Astrocyte of the spinal cord (primary cell): ENCODE data around the gene ATP1B3.

Experiments
- DNase-seq: peaks from one replicate; pipeline ENCODE4 v3.0.0; 2011; ENCODE audit warnings: low read depth, low spot score
- H3K4me3 ChIP-seq: 2 replicates; pipeline ENCODE4 v1.5.1; 2011; ENCODE audit warnings: low read depth, mild to moderate bottlenecking, low read length, moderate library complexity
- in situ Hi-C: cut with HindIII; loops from 2 replicates; pipeline ENCODE4 v1.10.0; 2017; ENCODE audit warnings: low sequenced_read_pairs
- TF ChIP-seq, protein P1 (sequence below): IDR thresholded peaks from 2 replicates; pipeline ENCODE4 v1.5.1; 2012; ENCODE audit warnings: low read depth, mild to moderate bottlenecking, low read length, inconsistent platforms

Gene ATP1B3

DNA sequence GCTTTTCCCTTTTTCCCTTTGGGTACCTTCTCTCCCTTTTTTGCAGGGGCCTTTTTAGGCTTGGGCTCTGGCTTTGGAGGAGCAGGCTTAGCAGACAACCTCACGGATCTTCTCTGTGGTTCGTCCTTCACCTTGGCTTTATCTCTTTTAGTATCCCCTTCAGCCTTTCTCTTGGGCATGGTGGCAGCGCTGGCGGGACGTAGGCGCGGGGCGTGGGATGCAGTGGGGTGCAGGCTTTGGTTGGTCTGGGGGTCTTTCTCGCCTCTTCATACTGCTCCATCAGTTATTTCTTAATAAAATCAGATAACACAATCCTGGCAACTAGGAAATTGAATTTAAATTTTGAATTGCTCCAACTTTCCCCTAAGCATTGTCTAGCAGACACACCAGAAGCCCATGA is 11.3 kb upstream of the ATP1B3 start:
- in situ Hi-C loops, result no loop called here
- TF ChIP-seq, protein P1, sequence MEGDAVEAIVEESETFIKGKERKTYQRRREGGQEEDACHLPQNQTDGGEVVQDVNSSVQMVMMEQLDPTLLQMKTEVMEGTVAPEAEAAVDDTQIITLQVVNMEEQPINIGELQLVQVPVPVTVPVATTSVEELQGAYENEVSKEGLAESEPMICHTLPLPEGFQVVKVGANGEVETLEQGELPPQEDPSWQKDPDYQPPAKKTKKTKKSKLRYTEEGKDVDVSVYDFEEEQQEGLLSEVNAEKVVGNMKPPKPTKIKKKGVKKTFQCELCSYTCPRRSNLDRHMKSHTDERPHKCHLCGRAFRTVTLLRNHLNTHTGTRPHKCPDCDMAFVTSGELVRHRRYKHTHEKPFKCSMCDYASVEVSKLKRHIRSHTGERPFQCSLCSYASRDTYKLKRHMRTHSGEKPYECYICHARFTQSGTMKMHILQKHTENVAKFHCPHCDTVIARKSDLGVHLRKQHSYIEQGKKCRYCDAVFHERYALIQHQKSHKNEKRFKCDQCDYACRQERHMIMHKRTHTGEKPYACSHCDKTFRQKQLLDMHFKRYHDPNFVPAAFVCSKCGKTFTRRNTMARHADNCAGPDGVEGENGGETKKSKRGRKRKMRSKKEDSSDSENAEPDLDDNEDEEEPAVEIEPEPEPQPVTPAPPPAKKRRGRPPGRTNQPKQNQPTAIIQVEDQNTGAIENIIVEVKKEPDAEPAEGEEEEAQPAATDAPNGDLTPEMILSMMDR, result no peak
- no peak overlapping the region for H3K4me3 ChIP-seq
- DNase-seq, result no peak

DNA sequence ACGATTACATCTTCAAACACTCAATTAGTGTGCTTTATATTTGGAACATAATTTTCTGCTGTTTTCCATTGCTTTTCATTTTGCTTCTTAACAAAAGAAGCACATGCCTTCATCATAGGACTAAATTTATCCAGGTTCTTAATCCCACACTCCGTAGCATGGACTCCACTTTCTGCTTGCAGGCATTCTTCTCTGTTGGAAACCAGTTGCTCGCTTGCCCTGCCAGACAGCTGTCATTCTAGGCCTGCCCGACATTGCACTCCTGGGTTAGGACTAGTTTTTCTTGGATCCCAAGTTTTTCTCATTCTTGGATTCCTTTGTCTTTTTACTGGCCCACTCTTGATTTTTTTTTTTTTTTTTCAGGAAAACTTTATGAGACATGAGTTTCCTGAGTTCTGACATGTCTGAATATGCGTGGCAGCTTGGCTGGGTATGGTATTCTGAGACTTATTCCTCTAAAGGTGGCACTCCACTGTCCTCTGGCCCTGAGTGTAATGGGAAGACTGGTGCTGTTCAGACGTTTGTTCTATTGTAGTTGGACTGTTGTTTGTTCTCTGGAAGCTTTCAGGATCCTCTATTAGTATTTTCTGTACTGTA is 6.3 kb upstream of the ATP1B3 start:
- no peak for DNase-seq
- no peak overlapping the region for H3K4me3 ChIP-seq
- in situ Hi-C loops, result no loop called here
- TF ChIP-seq, protein P1, result no peak

DNA sequence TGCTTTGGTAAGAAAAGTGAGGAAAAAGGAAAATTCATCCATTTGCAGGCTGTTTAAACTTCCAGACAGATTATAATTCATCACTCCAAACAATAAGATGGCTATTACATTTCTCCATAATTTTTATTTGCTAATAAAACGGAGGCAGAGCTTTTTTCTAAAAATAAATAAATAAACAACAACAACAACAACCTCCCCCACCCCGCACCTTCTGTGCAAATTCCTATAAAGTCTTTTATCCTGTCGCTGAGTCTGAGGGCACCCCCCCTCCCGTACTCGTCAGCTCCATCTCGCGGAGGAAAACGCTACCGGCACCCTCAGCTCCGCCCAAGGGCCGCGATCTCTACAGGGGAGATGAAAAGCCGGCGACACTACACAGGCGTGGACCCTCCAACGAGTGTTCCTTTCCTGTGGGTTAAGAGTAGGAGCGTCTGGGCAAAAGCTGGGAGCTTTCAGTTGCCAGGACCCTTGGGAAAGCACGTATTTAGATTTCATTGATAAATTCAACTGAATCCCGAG is 1.0 kb upstream of the ATP1B3 start:
- in situ Hi-C loops, result no loop called here
- TF ChIP-seq, protein P1, result peak; percentile 96
- H3K4me3 ChIP-seq, result peak overlapping the region; percentile 83
- DNase-seq, result peak; percentile 86

DNA sequence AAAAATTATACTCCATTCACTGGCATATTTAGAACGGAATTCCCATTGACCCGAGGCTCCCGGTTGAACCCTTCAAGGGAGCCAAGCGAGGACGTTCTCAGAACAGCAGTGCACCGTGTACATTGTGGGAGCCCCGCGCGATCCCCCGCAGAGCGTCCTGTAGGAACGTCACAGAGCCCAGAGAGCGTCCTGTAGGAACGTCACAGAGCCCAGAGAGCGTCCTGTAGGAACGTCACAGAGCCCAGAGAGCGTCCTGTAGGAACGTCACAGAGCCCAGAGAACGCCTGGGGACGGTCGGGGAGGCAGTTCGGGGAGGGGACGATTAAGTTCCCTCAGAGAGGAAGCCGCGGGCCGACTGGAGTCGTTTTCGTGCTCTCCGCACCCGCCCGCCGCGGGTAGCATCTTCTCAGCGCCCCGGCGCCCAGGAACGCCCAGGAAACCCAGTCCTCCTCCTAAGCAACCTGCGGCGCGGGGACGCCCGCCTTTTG is 506 bp upstream of the ATP1B3 start:
- H3K4me3 ChIP-seq, result peak overlapping the region; percentile 83
- in situ Hi-C loops, result no loop called here
- TF ChIP-seq, protein P1, result no peak
- DNase-seq, result peak; percentile 78

DNA sequence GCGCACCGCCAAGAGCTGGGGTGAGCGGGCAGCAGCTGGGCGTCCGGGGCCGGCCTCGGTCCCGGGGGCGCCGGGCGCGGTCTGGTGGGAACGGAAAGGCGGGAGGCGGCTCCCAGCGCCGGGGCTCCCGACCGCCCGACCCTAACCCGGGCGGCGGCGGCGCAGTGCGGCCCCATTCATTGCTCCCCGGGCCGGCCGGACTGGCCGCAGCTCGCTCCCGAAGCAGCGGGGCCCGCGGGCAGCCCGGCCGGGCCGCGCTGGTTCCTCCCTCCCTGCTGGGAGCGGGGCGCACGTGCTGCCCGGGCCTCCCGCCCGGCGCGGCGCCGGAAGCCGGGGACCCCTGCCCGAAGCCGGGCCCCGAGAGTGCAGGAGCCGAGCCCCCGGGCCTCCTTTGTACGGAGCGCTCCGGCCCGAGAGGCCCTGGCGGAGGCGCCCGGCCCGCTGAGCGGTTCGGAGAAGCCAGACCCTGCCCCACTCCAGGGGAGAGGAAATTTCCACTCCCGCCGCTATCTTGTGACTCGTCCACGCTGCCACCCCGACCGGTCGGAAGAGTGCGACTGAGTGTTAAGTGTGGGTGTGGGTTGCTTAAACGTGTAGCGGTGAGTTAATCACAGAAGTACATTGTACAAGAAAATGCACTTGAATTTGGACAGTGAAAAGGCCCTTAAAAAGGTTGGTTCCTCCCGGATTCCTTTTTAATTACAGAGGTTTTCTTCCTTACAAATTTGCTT is 613 bp downstream of the ATP1B3 start:
- peak; percentile 52 for DNase-seq
- in situ Hi-C loops, result no loop called here
- H3K4me3 ChIP-seq, result peak overlapping the region; percentile 67
- TF ChIP-seq, protein P1, result no peak

DNA sequence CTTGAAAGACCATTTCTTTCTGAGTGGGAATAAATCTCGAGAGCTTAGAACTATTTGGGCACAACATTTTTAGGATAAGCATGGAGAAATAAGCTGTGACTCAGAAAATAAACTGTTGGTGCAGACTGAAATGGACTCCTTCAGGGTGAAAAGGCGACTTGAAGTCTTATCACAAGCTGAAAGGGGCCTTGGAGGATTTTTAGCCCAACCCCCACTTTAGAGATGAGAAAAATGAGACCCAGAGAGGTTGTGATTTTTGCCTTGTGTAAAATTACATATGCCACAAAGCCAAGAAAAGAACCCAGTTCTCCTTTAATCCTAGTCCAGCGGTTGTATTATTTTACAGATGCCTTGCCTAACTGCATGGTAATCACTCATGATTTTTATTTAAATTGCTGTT is 1.5 kb downstream of the ATP1B3 start:
- peak; percentile 45 for DNase-seq
- peak overlapping the region; percentile 67 for H3K4me3 ChIP-seq
- in situ Hi-C loops, result no loop called here
- TF ChIP-seq, protein P1, result no peak
